Dermis blood vessel endothelial cell (primary cell): ENCODE data around the gene PREX1. TPM values are rescaled to one million over a fixed set of nuclear protein-coding genes. Genes with fewer than 3 reads are reported as not detected.

ENCODE experiments used
- DNase-seq: peaks from one replicate; pipeline ENCODE4 v3.0.0; 2010
- total RNA-seq: library from RNA; depleted of rRNA; stranded (reverse); fragments of >200 nt; gene quantifications from 2 replicates; pipeline ENCODE4 v1.2.3, GENCODE V29; 2014

The PREX1 gene
- total RNA-seq, 1 donor from 2014 or later = 63.1 TPM

GRCh38 chr20:48729538-48729937 lies 98.3 kb downstream of the PREX1 start:
- DNase-seq = no peak

DNA sequence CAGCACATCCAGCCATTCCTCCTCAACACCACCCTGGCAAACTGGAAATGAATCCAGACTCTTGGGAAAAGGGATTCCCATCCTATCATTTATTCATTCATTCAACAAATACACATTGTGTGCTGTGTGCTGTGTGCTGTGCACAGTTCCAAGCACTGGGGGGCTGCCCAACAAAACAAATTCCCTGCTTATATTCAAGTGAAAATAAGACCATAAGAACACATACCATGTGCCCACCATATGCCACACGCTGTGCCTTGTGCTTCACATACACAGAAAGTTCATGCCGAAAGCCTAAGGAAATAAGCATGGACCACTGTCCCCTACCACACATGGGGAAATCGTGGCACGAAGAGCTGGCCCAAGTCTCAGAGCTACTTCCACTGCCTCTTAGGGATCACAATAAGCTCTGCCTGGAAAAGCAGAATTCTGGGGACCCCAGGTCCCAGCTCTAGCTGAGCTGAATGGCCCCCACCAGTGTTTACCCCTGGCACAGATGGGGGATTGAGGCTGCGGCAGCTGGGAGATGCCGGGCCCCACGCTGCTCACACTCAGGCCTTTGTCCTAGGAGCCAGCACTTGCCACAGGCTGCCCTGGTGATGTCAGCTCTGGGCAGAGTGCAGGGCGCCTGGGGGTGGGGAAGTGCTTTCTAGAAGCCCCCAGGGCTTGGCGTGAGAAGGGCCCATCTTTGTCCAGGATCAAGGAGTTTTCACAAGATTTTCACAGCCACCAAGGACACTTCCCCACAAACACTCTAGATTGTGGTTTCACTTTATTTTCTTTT lies 99.6 kb downstream of the PREX1 start:
- DNase-seq = no peak

- no peak for DNase-seq
Measured at GRCh38 chr20:48727226-48727625, 100.6 kb downstream of the PREX1 start.

- peak; percentile 50 for DNase-seq
Measured at GRCh38 chr20:48725555-48725991, 102.2 kb downstream of the PREX1 start.

- DNase-seq = no peak
Measured at GRCh38 chr20:48724891-48725554, 102.8 kb downstream of the PREX1 start.

GRCh38 chr20:48724382-48724781 lies 103.4 kb downstream of the PREX1 start:
- no peak for DNase-seq

GRCh38 chr20:48723308-48724264 lies 104.2 kb downstream of the PREX1 start:
- DNase-seq = peak; percentile 33

DNA sequence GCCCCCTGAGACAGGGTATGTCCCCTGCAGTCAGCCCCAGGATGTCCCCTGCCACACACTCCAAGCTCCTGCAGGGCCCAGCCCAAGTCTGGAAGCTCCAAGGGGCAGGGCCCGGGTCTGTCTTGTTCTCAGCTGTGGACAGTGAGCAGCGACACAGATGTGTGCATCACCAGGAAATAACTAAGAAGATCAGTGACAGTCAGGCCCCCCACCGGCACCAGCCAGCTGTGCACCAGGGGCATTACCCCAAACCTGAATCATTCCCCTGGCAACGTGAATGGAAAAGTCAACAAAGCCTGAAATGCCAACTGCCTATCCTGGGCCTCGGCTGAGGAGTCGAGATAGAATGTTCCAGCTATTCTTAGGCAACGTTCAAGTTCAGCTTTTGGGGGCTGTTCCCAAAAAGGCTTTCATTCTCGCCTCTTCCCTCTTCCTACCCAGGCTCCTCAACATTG lies 105.0 kb downstream of the PREX1 start:
- DNase-seq = peak; percentile 65

DNA sequence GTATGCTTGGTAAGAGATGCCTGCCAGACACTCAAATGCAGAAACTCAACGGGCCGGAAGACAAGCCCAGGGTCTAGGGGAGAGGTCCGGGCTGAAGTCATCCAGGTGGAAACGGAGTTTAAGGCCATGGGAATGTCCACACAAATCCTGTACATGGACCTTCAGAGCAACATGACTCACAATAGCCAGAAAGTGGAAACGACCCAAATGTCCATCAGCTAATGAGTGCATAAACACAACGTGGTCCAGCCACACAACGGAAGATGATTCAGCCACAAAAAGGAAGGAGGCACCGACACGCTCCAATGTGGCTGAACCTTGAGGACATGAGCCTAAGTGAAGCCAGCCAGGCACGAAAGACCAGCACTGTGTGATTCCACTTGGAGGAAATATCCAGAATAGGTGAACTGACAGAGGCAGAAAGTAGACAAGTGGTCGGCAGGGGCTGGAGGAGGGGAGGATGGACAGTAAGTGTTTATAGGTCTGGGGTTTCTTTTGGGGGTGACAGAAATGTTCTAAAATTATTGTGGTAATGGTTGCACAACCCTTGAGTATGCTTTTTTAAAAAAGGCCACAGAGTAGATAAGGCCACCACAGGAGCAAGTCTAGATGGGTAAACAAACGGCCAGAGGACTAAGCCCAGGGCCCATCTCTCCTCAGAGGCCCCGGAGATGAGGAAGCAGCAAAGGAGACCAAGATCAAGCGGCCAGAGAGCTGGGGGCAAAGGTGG lies 105.6 kb downstream of the PREX1 start:
- peak; percentile 97 for DNase-seq

DNA sequence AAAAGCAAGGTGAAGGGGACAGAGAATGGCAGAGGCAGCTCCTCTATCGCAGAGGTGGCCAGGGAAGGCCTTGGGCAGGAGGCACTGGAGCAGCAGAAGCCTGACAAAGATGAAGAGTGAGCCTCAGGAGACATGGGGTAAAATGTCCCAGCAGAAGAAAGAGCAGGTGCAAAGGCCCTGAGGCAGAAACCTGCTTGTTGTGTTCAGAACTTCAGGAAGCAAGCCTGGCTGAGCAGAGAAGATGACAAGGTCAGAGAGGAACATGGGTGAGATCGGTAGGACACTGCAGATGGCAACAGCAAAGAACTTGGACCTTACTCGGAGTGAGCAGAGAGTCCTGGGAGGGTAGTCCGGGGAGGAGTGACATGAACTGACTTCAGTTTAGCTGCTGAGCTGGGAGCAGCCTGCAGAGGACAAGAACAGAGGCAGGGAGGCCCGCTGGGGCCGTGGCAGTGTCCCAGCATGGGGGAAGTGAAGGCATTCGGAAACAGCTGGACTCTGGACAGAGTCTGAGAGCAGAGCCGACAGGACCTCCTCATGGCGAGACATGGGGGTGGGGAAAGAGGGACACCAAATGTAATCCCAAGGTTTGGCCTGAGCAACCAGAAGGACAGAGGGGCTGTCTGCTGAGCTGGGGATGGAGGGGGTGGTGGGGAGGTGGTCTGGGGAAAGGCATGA lies 106.3 kb downstream of the PREX1 start:
- no peak for DNase-seq

DNA sequence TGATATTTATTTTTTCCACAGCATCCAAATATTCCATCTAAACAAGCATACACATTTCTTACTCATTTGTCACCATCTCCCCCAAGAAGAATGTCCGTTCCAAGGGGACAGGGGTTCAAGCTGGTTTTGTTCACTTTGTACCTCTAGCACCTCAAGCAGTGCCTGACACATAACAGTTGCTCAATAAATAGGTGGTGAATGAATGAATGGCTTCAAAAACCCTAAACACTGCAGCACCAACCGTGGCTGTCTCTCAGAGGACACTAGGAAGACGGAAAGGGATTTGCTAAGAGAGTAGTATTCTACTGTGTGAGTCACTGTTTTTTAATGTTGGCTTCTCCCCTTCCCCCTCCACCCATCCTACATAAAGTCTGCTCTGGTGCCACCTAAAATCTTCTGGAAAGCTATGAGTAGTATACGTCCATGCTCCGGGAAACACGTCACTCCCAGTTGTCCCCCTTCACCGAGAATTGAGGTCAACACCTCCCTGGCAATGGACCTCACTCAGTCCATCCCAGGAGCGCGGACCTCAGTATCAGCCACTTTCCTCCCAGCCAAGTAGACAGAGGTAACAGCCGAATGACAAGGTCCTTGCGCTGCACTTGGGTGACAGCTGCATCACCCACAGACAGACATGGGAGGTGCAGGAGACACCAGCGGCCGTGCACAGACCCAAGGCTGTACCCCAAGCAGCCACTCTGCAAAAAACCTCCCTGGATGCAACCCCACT lies 107.4 kb downstream of the PREX1 start:
- no peak for DNase-seq

DNA sequence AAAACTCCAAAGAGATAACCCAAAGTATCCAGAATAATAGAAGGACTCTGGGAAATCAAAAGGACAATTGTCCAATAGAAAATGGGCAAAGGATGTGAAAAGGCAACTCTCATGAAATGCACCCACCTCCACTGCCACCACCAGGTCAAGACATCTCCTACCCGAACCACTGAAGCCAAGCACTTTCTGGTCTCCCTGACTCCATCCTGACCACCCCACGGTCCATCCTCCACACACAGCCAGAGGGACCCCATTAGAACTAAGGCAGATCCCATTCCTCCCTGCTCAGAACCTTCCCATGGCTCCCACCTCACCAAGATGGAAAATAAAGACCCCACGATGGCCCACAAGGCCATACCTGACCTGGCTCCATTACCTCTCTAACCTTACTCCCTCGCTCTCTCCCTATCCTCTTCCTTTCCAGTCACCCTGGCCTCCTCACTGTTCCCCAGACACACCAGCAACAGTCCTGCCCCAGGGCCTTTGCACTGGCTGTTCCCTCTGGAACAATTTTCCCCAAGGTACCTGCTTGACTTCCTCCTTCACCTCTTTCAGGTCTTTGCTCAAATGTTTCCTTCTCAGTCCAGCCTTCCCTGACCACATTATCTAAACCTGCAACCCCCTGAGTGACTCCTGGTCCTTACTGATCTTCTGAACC lies 108.1 kb downstream of the PREX1 start:
- no peak for DNase-seq

- DNase-seq = no peak
Measured at GRCh38 chr20:48718786-48719578, 108.8 kb downstream of the PREX1 start.

DNA sequence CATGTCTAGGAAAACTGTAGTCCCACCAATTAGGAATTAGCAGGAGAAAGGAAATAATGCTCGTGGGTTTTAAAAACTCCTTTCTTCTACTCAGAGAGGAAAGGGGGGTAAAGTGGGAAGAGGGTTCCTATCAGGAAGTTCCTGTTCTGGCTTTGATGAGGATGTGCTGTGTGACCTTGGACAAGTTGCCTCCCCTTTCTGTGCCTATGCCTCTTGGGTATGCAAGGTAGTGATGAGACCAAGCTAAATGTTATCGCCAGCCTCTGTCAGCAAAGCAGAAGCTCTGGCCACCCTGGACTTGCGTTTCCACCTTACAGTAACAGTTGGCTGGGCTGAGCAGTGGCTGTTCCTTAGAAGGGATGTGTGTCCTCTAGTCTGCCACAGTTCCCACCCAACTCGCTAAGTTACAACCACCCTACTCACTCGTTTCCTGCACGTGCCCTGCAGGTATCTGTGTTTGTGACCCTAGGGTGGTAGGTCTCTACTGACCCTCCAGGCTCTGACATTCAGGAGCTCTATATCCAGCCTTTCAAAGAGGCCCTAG lies 110.0 kb downstream of the PREX1 start:
- no peak for DNase-seq

DNA sequence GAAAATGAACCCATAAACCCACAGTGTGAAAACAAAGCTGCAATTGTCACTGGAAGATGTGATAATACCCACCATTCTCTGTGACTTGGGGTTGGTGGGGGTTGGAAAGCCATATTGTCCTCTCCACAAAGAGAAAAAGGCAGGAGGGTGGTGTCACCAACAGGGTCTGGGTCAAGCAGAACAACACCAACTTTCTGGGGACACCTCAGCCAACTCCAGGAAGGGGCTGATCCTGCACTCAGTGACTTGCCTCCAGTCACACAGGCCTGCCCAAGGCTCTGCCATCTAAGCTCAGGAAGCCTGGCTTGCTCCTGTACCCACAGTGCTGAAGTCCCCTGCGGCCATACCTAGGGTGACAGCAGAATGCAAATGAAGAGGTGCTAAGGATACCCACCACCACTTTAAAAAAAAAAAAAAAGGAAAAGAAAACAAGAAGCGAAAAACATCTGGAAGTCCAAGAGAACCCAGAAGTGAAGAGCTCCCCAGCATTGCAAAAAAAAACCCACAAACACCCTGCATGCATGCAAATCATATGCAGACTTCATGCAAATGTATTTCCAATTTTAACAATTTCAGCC lies 110.6 kb downstream of the PREX1 start:
- no peak for DNase-seq

GRCh38 chr20:48716541-48716940 lies 111.3 kb downstream of the PREX1 start:
- DNase-seq = no peak

DNA sequence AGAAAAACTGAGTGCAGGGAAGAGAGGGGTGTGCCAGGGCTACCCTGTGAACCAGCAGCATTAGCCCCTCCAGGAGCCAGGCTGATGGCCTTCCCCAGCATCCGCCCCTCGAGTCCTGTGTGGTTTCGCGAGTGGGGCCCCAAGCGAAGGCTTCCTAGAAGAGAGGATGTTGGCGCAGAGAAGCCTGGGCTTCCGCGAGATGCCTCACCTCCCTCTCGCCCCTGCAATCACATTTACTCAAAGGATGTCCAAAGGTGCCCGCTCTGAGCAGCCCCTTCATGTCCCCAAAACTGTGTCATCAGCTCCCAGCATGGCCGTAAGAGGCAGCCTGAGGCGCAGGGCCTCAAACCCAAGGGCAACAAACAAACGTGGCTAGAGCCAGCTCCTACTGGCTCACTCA lies 111.7 kb downstream of the PREX1 start:
- DNase-seq = no peak

DNA sequence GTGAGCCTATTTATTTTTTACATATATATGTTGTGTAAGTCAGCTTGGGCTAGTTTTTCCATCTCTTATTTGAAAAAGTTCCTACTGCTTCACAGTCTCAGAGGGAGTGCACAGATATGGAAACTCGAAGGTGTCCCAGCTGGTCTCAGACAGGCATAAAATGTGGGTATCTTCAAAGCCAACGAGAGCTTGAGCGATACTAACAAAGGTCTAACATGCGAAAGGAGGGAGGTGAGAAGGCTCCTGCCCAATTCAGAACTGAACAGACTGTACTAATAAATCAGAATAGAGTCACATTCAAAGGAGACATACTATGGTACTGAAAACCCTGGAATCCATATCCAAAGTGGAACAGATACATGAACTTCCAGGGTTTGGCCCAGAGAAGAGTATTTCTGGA lies 113.0 kb downstream of the PREX1 start:
- no peak for DNase-seq
